ENCODE data around the gene HUNK.

The HUNK gene

DNA sequence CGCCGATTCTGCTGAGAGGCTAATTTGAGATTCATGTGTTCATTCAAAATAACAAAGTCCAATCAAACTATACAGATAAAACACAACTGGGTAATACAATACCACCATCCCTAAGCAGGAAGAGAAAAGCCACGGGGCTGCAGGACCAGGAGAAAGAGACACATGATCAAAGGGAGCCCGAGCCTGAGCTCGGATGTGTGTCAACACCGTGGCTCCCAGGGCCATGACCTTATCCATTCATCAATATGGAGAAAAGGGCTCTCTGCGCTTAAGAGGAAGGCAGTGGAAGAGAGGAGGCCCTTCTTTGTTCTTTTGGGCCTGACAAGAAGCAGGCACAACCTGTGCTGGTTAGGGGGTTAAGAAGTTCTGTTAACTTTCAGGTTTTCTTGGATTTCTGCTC is 56.7 kb downstream of the HUNK start:
- TF ChIP-seq, protein P1, sequence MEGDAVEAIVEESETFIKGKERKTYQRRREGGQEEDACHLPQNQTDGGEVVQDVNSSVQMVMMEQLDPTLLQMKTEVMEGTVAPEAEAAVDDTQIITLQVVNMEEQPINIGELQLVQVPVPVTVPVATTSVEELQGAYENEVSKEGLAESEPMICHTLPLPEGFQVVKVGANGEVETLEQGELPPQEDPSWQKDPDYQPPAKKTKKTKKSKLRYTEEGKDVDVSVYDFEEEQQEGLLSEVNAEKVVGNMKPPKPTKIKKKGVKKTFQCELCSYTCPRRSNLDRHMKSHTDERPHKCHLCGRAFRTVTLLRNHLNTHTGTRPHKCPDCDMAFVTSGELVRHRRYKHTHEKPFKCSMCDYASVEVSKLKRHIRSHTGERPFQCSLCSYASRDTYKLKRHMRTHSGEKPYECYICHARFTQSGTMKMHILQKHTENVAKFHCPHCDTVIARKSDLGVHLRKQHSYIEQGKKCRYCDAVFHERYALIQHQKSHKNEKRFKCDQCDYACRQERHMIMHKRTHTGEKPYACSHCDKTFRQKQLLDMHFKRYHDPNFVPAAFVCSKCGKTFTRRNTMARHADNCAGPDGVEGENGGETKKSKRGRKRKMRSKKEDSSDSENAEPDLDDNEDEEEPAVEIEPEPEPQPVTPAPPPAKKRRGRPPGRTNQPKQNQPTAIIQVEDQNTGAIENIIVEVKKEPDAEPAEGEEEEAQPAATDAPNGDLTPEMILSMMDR (IDR thresholded peaks at IDR 0.05; ENCODE audit: low read depth, low read length) = no peak
- TF ChIP-seq MYC (IDR thresholded peaks at IDR 0.05; ENCODE audit: low read depth, low read length) = no peak
- no peak for TF ChIP-seq POLR2A (IDR thresholded peaks at IDR 0.05; ENCODE audit: extremely low read depth, insufficient read length)
- TF ChIP-seq, protein P2, sequence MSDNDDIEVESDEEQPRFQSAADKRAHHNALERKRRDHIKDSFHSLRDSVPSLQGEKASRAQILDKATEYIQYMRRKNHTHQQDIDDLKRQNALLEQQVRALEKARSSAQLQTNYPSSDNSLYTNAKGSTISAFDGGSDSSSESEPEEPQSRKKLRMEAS (IDR thresholded peaks at IDR 0.05; ENCODE audit: low read depth, low read length) = no peak
- H3K4me3 ChIP-seq (ENCODE audit: low read depth, low read length) = no peak overlapping the region
- DNase-seq (ENCODE audit: low read depth) = no peak

DNA sequence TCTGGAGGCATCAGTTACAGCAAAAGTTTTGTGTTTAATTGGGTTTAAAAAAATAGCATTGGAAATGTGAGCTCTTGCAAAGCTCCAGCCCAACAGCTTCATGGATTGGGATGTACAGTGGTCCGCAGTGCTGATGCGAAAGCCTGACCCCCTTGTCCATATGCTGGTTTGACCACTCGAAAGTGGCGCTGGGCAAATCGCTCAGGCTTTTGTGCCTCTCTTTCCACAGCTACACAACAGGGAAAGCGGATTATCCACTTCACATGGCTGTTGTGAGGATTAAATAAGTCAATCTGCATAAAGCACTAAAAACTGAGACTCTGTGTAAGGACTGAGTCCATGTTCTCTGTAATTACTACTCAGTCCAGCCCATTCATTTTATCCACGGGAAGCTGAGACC is 57.2 kb downstream of the HUNK start:
- no peak overlapping the region for H3K4me3 ChIP-seq (ENCODE audit: low read depth, low read length)
- DNase-seq (ENCODE audit: low read depth) = no peak
- TF ChIP-seq MYC (IDR thresholded peaks at IDR 0.05; ENCODE audit: low read depth, low read length) = no peak
- TF ChIP-seq POLR2A (IDR thresholded peaks at IDR 0.05; ENCODE audit: extremely low read depth, insufficient read length) = no peak
- TF ChIP-seq, protein P2 (IDR thresholded peaks at IDR 0.05; ENCODE audit: low read depth, low read length) = no peak
- TF ChIP-seq, protein P1 (IDR thresholded peaks at IDR 0.05; ENCODE audit: low read depth, low read length) = no peak

DNA sequence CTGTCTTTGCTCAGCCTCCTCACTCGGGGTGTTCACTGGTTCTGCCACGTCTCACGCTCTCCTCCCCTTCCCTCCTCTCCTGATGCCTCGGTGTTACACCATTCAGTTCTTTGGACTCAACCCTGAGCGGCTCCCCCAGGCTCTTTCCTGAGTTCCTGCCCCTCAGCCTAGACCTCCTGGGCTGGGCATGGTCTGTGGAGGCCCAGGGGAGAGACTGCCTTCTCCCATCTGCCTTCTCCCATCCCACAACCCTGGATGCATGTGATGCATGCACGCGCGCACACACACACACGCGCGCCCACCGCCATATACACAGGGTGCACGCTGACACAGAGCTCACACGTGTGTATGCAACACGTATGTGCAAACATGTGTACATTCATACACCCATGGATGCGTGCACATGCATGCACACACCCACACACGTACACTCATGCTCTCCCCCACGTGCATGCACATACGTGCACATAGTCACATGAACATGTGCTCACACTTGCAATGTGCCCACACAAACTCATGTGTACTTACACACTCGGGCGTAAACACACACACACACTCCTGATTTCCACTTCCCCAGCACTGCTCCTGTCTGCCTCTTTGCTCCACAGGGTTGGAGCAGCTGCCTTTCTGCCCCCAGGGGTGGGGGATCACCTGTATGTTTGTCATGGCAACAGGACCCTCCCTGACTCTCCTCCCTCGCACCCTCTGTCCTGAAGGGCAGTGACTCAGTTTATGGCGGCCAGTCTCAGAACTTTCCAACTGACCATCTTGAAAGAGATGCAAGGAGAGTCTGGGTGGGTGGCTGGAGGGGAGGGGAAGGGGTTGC is 59.0 kb downstream of the HUNK start:
- no peak for DNase-seq (ENCODE audit: low read depth)
- TF ChIP-seq, protein P2 (IDR thresholded peaks at IDR 0.05; ENCODE audit: low read depth, low read length) = no peak
- TF ChIP-seq, protein P1 (IDR thresholded peaks at IDR 0.05; ENCODE audit: low read depth, low read length) = no peak
- TF ChIP-seq POLR2A (IDR thresholded peaks at IDR 0.05; ENCODE audit: extremely low read depth, insufficient read length) (no peak), MYC (IDR thresholded peaks at IDR 0.05; ENCODE audit: low read depth, low read length) (no peak)
- no peak overlapping the region for H3K4me3 ChIP-seq (ENCODE audit: low read depth, low read length)

DNA sequence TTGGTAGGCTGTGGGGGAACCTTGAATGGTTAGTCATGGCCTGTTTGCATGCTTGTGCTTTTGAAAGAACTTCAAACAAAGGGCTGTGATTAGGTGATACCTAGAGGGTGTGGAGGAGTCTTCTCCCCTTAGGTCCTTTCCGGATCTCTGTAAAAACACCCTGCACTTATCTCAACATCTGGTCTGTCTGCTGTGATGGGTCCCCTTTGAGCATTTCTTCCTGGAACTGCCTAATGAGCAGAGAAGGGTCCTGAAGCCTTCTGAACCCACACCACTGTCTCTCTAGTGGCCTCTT is 59.6 kb downstream of the HUNK start:
- TF ChIP-seq, protein P1 (IDR thresholded peaks at IDR 0.05; ENCODE audit: low read depth, low read length) = no peak
- TF ChIP-seq MYC (IDR thresholded peaks at IDR 0.05; ENCODE audit: low read depth, low read length) (no peak), POLR2A (IDR thresholded peaks at IDR 0.05; ENCODE audit: extremely low read depth, insufficient read length) (no peak)
- TF ChIP-seq, protein P2 (IDR thresholded peaks at IDR 0.05; ENCODE audit: low read depth, low read length) = no peak
- DNase-seq (ENCODE audit: low read depth) = no peak
- H3K4me3 ChIP-seq (ENCODE audit: low read depth, low read length) = no peak overlapping the region

DNA sequence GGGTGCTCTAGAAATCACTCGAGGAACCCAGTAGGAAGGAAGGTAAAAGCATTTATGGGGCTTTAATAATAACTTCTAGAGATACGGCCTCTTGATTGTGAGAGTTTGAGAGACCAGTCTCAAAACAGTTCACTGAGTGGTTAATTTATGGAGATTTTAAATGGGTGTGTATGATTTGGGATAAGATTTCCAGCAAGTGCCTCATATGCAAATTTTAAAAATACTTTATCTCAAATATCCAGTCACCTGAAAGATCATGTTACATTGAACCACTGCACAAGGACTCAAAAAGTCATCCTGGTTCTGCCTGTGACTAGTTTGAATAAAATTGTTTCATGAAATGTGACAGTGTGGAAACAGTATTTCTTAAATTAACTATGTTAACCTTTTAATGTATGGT is 64.5 kb downstream of the HUNK start:
- H3K4me3 ChIP-seq (ENCODE audit: low read depth, low read length) = no peak overlapping the region
- no peak for TF ChIP-seq POLR2A (IDR thresholded peaks at IDR 0.05; ENCODE audit: extremely low read depth, insufficient read length)
- no peak for TF ChIP-seq MYC (IDR thresholded peaks at IDR 0.05; ENCODE audit: low read depth, low read length)
- TF ChIP-seq, protein P1 (IDR thresholded peaks at IDR 0.05; ENCODE audit: low read depth, low read length) = no peak
- TF ChIP-seq, protein P2 (IDR thresholded peaks at IDR 0.05; ENCODE audit: low read depth, low read length) = no peak

More for the DNA sequence above, 64.5 kb downstream of the HUNK start:
- DNase-seq (ENCODE audit: low read depth) = no peak
